ENCODE results near the gene RS1. TPM values are rescaled to one million over a fixed set of nuclear protein-coding genes. Genes with fewer than 3 reads are reported as not detected.
A peak's percentile ranks its signal among the peaks of the same experiment; 100 is the strongest.

Gene RS1
- total and polyA plus RNA-seq, 2 of the 13 experiments (the other 11 are each of a cell fraction or from before 2014, with no cell fraction given): not detected

GRCh38 chrX:18643243-18643642, 28.7 kb downstream of the RS1 start:
- Histone ChIP-seq H2AFZ (ENCODE audit: low read length) (no peak overlapping the region), H3K27ac (ENCODE audit: extremely low read length, insufficient read depth, low read length) (no peak overlapping the region), H3K4me2 (ENCODE audit: low read depth, low read length) (peak overlapping the region; percentile 12; the same call in 1 of the 2 replicates), H3K9ac (ENCODE audit: insufficient read depth, low read depth, low read length) (no peak overlapping the region), H3K4me3 (replicated peaks in 1 of 3; ENCODE audit: insufficient read depth in 1 of 3, low read depth in 2 of 3, low read length in 3 of 3) (no peak overlapping the region), H4K20me1 (ENCODE audit: insufficient read depth, low read length) (no peaks in the 10 kb centered on the region), H3K27me3 (ENCODE audit: control insufficient read depth in 1 of 2, insufficient read depth in 2 of 2, low read length in 2 of 2) (no peaks in the 10 kb centered on the region), H3K79me2 (ENCODE audit: insufficient read depth, low read length) (no peaks in the 10 kb centered on the region), H3K36me3 (replicated peaks in 1 of 2; ENCODE audit: control insufficient read depth in 1 of 2, insufficient read depth in 2 of 2, low read length in 2 of 2) (no peaks in the 10 kb centered on the region), H3K4me1 (ENCODE audit: insufficient read depth, low read length) (peaks cover 18% of the 10 kb centered on the region), H3K9me3 (ENCODE audit: low read length) (no peaks in the 10 kb centered on the region)
- WGBS (ENCODE audit: low lambda C conversion rate): 47% methylated on average over 3 of the region's 3 CpGs
- in situ Hi-C loops (cut with HindIII; ENCODE audit: extremely low pct_ligation_motif_present, low pct_unique_long_range_greater_than_20kb): no loop called here
- intact Hi-C loops (cut with micrococcal nuclease; ENCODE audit: unreplicated experiment): no loop called here
- DNase-seq (ENCODE audit: low spot score): no peak
- CTCF ChIA-PET (ENCODE audit: low intra/inter-chr PET ratio, low total read pairs): no interaction called here
- no peak for ATAC-seq
- FAIRE-seq: peak; percentile 4
- no TSS peak for BruUV-seq (replicated peaks)
- TF ChIP-seq ZSCAN25 (CRISPR knock-in tag; IDR thresholded peaks at IDR 0.05) (peak; percentile 85), ZSCAN20 (CRISPR knock-in tag; IDR thresholded peaks at IDR 0.05; ENCODE audit: borderline replicate concordance) (no peak)
- POLR2A ChIA-PET: no interaction called here

DNA sequence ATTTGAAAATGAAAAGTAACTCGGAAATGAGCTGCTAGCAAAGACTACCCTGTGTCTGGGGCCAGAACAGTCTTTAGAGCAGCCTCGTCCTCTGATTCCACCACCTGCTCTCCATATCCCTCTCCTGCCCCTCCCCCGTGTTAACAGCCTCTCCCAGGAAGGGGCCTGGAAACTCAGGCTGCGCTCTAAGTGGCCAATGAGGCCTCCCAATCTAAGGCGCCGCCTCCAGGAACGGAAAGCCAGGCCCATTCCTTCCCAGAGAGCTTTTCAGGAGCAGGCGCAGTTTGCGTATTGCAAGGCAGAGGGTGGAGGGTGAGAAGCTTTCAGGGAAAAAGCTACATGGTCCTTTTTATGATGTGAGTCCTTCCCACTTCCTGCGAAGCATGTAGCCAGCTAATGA, 31.2 kb downstream of the RS1 start:
- TF ChIP-seq ZNF329 (CRISPR knock-in tag; IDR thresholded peaks at IDR 0.05; ENCODE audit: low read depth) (no peak), TEF (CRISPR knock-in tag; IDR thresholded peaks at IDR 0.05) (no peak), KDM4B (CRISPR knock-in tag; IDR thresholded peaks at IDR 0.05) (no peak), TP53 (CRISPR knock-in tag; conservative IDR thresholded peaks at IDR 0.05) (no peak), SP5 (CRISPR knock-in tag; IDR thresholded peaks at IDR 0.05; ENCODE audit: borderline replicate concordance, low read depth) (no peak), SMAD9 (CRISPR knock-in tag; IDR thresholded peaks at IDR 0.05) (no peak)
- TF ChIP-seq, protein P1, sequence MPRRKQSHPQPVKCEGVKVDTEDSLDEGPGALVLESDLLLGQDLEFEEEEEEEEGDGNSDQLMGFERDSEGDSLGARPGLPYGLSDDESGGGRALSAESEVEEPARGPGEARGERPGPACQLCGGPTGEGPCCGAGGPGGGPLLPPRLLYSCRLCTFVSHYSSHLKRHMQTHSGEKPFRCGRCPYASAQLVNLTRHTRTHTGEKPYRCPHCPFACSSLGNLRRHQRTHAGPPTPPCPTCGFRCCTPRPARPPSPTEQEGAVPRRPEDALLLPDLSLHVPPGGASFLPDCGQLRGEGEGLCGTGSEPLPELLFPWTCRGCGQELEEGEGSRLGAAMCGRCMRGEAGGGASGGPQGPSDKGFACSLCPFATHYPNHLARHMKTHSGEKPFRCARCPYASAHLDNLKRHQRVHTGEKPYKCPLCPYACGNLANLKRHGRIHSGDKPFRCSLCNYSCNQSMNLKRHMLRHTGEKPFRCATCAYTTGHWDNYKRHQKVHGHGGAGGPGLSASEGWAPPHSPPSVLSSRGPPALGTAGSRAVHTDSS (CRISPR knock-in tag; conservative IDR thresholded peaks at IDR 0.05): no peak
- TF ChIP-seq, protein P2, sequence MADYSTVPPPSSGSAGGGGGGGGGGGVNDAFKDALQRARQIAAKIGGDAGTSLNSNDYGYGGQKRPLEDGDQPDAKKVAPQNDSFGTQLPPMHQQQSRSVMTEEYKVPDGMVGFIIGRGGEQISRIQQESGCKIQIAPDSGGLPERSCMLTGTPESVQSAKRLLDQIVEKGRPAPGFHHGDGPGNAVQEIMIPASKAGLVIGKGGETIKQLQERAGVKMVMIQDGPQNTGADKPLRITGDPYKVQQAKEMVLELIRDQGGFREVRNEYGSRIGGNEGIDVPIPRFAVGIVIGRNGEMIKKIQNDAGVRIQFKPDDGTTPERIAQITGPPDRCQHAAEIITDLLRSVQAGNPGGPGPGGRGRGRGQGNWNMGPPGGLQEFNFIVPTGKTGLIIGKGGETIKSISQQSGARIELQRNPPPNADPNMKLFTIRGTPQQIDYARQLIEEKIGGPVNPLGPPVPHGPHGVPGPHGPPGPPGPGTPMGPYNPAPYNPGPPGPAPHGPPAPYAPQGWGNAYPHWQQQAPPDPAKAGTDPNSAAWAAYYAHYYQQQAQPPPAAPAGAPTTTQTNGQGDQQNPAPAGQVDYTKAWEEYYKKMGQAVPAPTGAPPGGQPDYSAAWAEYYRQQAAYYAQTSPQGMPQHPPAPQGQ (CRISPR knock-in tag; IDR thresholded peaks at IDR 0.05; ENCODE audit: borderline replicate concordance): no peak
- ChIA-PET POLR2A (no interaction called here), CTCF (ENCODE audit: low intra/inter-chr PET ratio, low total read pairs) (no interaction called here)
- Histone ChIP-seq H3K27ac (ENCODE audit: extremely low read length, insufficient read depth, low read length) (no peak overlapping the region), H3K4me3 (replicated peaks in 1 of 3; ENCODE audit: insufficient read depth in 1 of 3, low read depth in 2 of 3, low read length in 3 of 3) (no peak overlapping the region), H3K9ac (ENCODE audit: insufficient read depth, low read depth, low read length) (no peak overlapping the region), H3K79me2 (ENCODE audit: insufficient read depth, low read length) (no peaks in the 10 kb centered on the region), H3K4me1 (ENCODE audit: insufficient read depth, low read length) (peaks cover 18% of the 10 kb centered on the region), H3K9me3 (ENCODE audit: low read length) (no peaks in the 10 kb centered on the region), H3K36me3 (replicated peaks in 1 of 2; ENCODE audit: control insufficient read depth in 1 of 2, insufficient read depth in 2 of 2, low read length in 2 of 2) (no peaks in the 10 kb centered on the region), H2AFZ (ENCODE audit: low read length) (no peak overlapping the region), H3K4me2 (ENCODE audit: low read depth, low read length) (no peak overlapping the region), H3K27me3 (ENCODE audit: control insufficient read depth in 1 of 2, insufficient read depth in 2 of 2, low read length in 2 of 2) (no peaks in the 10 kb centered on the region), H4K20me1 (ENCODE audit: insufficient read depth, low read length) (no peaks in the 10 kb centered on the region)
- FAIRE-seq (no peak), ATAC-seq (no peak), DNase-seq (ENCODE audit: low spot score) (no peak)
- 100% methylated on average over 2 of the region's 10 CpGs for WGBS (ENCODE audit: low lambda C conversion rate)
- intact Hi-C loops (cut with micrococcal nuclease; ENCODE audit: unreplicated experiment) (no loop called here), in situ Hi-C loops (cut with HindIII; ENCODE audit: extremely low pct_ligation_motif_present, low pct_unique_long_range_greater_than_20kb) (no loop called here)
- no TSS peak for BruUV-seq (replicated peaks)
